NCI-H1436 (cell line): ENCODE data around the gene H2BK1.
A peak's percentile ranks its signal among the peaks of the same experiment; 100 is the strongest.

Source experiments
- DNase-seq: peaks from one replicate; lab custom pipeline; 2025; lab: John Stamatoyannopoulos, UW

Gene H2BK1

DNA sequence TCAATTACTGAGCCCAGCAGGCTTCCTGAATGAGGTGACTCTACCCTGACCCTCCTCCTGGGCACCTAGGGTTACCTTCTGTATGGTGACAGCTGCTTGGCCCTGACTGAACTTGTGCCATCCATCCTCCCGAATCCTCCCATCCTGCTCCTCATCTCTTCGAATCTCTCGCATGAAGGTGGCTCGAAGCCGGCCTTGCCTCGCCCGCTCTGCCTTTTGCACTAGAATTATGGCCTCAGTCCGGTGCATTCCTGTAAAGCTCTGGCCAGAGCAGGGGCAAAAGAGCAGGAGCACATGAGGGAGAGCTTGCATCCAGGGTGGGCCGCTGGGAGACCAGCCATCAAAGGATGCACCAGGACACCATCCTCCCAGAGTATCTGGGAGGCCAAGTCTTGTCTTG, 7.5 kb downstream of the H2BK1 start:
- no peak for DNase-seq

DNA sequence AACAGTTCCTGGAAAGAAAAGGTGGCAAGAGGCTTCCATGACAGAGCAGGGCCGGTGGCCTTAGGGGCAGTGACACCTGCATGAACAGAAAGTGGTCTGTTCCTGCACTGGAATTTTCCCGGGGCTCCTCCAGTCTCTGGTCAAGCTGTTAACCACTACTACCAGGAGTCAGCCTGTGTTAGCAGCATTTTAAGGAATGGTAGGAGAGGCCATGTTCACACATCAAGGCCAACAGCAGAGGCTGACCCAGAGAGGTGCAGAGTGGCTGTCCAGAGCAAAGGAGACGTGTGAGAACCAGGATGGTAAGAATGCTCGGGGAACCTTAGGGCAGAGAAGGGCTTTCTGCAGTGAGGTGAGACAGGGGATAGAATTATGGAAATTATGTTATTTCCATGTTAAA, 8.5 kb downstream of the H2BK1 start:
- no peak for DNase-seq

DNA sequence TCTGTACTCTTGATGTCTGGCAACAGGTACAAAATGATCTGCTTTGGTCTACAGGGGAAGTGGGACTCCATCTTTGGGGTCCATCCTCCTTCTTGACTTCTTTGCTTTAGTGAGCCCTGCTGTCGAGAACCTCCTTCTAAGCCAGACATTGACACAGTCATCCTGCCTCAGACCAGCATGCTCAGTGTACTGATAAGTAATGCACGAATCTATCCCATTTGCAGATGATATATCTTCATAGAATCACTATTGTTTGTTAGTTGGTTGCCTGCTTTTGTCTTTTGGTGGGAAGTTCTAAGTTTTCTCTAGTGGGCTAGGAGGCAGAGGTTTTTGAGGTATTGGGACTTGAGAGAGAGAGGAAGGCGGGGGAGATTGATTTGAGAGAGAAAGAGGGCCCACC, 8.9 kb downstream of the H2BK1 start:
- no peak for DNase-seq

DNA sequence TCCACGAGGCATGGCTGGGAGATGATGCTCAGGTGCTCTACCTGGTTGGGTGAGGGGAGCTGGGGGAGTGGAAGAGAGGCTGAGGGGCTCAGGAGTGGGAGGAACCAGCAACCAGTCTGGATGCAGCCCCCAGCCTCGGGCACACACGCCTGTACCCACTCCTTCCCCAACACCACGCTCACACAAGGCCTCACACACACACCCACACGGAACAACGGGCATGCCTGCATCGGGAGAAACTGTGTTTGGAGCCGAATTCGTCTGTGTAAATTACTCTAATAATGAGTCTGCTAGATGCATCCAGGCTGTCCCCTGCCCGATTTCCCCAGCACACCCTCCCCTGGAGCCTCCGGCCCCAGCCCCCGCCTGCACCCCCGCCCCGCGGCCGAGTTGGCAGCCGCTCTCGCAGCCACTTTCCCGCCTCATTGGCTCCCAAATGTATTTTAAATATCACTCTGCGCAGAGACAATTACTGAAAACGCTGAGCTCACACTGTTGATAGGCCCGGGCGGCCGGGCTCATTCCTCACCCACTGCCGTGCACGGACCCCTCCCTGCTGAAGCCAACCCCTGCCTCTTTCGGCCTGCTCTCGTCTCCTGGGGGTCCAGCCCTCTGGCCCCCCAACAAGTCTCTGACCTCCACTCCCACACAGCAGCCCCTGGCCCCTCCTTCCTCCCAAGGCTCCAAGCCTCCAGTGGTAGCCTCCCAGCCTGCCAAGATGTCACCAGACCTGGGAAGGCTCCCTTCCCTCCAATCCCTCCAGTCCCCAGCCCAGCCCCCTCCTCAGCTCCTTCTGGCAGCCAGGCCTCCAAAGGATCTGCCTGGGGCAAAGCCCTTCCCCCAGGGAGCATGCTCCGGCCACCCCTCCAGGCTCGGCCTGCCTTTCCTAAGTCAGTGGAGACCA, 11.1 kb downstream of the H2BK1 start:
- DNase-seq: peak; percentile 58

DNA sequence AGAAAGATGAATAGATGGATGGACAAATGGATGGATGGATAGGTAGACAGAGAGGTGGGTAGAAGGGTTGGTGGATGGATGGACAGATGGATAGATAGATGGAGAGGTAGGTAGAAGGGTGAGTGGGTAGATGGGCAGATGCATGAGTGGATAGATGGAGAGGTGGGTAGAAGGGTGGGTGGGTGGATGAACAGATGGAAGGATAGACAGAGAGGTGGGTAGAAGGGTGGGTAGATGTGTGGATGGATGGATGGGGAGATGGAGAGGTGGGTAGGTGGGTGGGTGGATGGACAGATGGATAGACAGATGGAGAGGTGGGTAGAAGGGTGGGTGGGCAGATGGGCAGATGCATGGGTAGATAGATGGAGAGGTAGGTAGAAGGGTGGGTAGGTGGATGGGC, 12.4 kb downstream of the H2BK1 start:
- no peak for DNase-seq

DNA sequence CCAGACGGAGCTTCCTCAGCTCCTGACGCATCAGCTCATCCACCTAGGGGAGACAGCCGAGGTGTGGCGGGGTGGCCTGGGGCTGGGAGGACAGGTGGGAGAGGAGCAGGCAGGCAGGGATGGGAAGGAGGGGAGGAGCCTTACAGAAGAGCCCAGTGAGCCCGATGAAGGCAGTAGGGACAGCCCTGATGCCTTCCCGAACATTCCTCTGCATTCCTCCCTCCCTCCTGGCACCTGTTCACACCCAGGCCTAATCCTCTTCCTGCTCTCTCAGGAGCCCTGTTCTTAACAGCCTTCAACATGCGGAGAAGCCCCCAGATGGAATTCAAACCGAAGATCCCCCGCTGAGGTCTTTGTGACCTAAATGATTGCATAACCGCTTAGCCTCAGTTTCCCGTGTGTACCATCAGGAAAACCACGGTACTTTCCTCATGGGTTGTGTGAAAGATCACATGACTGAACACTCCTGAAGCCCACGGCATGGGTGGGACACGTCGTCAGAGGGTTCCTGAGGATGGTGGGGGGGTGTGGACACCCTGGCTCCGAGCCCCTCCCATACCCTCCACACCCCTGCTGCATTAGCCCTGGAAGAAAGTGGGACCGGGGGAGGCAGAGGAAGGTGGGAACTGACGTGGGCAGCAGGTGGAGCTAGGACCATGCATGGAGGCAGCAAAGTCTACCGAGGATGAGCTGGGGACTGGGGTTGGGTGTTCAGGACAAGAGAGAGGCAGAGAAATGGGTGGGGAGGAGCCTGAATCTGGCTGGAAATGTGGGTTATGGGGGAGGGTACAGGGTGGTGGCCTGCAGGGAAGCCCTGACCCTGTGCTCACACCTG, 14.5 kb downstream of the H2BK1 start:
- no peak for DNase-seq

DNA sequence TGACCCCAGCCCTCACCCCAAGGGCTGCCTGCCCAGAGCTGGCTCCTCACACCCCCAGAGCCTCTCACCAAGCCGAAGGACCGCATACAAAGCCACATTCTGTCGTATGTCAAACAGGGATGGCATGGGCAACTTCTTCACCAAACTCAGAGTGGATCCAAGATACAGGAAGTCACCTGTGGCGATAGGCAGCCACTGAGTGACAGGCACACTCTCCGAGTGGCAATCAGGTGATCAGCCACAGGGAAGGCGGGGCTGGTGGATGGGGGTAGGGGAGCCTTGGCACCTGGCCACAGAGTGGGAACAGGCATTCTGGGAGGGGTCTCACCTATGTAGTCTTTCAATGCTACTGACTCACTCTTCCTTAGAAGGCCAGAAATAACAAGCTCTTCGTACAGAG, 16.1 kb downstream of the H2BK1 start:
- no peak for DNase-seq

DNA sequence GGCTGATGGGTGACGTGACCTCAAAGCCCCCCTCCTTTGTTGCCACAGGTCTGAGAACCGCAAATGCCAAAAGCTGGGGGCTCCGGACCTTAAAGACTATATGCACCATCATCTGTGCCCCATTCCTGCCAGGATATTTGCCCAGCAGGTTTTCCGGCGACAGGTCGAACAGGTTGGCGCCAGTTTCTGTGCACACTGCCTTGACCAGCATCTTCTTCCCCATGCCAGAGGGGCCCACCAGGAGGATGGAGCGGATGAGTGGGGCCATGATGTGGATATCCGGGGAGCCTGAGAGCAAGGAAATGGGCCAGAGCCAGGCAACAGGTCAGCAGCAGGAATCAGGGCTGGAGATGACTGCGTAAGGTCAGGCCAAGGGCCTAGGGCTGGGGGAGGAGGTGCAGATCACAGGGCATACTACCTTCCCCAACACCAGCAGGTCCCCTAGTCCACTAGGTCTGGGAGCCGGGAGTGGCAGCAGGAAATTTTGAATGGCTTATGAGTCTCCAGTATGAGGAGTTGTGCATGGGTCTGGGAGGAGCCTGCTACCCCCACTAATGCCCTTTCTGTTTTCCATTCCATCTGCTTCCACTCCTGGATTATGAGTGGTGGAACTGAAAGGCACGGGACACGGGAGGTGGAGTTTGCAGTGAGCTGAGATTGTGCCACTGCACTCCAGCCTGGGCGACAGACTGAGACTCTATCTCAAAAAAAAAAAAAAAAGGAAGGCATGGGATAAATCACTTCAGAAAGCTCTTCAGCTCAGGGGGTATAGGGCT, 16.9 kb downstream of the H2BK1 start:
- no peak for DNase-seq

DNA sequence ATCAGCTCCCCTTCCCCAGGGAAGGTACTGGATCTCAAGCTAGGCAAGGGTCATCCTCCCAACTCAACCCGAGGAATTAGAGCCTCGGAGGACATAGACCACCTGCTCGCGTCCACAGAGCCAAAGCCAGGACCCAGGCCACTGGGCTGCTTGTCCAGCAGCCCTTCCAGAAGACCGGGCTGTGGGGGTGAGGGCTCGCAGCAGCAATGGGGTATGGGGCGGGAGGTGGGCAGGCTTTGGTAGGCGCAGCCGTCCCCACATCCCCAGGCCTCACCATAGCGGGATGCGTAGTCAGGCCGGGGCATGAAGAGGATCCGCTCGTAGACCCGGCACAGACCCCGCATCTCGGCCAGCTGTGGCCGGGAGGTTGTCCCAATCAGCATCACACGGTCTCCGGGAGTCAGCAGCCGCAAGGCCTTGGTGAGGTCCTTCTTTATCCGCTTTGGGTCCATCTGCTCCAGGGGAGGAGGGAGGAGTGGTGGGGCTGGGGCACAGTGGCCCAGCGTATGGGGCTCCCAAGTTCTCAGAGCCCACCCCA, 18.2 kb downstream of the H2BK1 start:
- DNase-seq: no peak

DNA sequence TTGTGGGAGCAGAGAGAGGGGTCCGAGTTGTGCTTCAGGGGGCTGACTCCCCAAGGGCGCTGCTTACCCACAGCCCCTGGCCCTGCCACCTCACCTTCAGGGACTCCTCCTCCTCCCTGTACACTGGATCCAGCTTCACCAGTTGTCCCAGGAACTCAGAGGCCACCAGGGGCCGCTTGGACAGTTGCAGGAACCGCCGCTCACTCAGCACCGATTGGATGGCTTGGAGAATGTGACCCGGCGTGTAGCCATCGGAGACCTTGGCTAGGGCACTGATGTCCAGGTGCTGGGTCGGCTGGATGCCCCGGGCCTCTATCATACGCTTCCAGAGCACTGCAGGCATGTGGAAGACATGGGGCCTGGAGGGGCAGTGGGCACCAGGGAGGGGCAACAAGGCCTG, 18.7 kb downstream of the H2BK1 start:
- no peak for DNase-seq

DNA sequence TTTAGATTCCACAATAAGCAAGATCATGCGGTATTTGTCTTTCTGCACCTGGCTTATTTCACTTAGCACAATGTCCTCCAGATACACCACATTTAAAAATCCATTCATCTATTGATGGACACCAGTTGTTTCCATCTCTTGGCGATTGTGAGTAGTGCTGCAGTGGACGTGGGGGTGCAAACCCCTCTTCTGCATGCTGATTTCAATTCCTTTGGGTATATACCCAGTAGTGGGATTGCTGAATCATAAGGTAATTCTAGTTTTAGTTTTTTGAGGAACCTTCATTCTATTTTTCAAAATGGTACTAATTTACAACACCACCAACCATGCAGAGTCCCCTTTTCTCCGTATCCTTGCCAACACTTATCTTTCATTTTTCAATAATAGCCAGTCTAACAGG, 21.2 kb downstream of the H2BK1 start:
- DNase-seq: no peak

DNA sequence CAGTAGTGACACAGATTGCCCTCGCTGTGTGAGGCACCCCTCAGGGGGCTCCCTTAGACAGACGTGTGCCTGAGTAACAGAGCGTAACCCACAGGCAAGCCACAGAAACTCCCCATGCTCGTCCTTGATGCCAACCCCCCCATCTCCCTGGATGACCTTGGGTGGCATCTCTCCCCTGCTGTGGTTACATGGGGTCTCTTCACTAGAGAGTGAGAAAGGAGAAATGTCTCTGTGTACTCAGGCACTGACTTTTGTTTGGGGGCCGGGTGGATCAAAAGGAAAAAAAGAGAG, 22.1 kb downstream of the H2BK1 start:
- no peak for DNase-seq

DNA sequence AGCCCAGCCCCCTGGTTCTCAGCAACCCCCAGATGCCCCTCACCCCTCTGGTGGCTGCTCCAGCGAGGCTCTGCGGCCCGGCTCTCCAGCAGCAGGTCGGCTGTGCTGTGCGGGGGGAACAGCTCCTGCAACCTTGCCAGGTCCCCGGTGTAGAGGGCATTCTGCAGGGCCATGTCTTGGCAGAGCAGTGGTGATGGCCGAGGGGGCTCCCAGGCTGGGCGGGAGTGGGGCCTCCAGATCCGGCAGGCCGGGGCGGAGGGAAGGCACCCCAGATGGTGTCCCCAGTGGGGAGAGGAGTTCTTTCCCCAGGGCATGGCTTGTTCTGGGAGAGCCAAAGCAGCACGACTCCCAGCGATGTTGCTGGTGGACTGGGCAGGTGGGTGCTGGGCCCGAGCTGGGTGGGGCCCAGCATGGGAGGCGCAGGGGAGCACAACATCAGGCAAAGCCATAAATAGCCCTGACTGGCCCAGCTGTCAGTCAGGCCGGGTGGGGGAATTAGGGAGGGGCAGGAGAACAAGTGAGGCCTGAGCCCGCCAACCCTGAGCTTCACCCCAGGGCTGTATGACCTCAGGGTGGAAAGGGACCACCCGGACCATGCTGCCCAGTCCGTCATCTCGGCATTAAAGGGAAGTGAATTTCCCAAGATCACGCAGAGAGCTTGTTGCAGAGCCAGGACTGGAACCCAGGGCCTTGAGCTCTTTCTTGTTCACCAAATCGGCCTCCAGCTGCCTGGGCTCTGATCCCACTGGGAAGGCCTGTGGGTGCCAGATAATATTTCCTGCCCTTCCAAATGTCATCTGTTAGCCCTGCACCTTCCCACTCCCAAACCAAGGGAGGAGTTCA, 22.7 kb downstream of the H2BK1 start:
- no peak for DNase-seq

DNA sequence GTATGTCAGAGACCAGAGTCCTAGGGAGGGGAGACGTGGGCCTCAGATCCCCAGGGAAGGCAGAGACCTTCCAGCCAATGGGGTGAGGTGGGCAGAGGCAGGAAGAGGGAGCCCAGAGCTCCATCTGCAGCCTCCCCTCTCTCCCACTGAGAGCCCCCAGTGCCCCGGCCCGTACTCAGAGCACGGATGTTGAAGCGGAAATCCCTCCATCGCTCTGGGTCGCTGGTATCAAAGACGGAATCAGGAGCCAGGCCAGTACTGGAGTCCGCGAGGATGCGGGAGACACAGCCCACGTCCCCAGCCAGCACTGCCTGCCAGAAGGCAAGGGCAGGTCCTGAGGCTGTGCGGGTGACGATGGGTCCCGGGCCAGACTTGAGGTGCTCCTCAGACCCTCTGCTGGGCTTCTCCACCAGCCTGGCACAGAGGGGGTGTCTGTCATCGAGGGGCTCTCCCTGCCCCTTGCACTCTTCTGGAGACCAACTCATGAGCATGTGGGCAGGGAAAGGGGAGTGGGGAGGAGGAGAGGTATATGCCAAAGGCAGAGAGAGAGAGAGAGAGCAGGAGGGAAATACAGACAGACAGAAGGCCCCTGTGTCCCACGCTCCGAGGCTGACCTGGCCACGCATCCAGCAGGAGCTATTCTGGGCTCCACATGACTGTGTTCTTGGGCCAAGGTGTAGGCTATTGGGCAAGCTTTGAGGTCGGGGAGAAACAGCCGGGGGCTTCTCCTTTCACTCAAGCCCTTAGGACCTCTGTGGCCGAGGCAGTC, 23.5 kb downstream of the H2BK1 start, which contains the start of gene ASB10:
Gene ASB10 (minus strand): TSS at position 611 of the 769 bp plus-strand sequence. CDS start 120 bp downstream, at position 491.
- DNase-seq: no peak

DNA sequence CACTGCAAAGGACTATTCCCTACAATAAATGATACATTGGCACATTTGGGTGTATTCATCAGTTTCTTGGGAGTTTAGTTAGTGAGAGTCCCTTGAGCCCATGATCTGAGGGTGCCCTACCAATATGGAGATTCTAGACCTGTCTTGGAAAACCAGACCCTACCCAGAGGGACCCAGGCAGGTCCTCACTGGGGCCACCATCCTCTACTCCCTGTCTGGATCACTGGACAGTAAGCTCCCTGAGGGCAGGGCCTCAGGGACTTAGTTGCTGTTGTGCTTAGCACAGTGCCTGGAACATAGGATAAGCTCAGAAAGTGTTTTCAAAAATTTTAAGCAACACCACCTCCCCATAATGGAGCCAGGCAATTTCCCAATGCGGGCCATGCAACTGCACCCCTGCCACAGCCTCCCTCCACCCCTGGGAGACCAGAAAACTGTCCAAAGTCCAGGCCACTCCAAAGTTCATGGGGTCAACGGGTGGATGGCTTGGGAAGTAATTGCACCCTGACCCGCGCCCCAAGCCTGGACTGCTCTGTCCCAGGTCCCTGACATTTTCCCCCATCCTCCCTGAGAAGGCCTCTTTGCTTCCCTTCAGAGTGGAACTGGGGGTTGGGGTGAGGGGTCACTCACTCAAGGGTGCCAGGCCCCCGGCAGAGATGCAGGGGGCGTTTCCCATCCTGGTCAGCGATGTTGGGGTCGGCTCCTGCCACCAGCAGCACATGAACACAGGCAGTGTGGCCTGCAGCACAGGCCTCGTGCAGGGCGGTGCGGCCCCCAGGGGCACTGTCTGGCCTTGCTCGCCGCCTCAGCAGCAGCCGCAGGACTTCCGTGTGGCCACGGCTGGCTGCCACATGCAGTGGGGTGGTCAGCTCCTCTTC, 24.3 kb downstream of the H2BK1 start:
- no peak for DNase-seq

DNA sequence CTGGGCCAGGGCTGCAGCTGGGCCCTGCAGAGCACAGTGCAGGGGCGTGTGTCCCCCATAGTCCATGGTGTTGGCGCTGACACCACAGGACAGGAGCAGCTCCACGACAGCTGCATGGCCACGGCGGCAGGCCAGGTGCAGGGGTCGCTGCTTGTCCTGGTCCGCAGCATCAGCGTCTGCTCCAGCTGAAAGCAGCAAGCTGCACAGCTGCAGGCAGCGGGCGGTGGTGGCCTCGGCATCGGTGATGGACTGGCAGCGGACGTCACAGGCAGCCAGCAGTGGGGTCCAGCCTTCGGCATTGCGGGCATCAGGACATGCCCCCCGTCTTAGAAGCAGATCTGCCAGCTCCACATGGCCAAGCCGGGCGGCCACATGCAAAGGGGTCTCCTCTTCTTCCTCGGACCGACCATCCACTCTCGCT, 29.3 kb downstream of the H2BK1 start:
- no peak for DNase-seq

DNA sequence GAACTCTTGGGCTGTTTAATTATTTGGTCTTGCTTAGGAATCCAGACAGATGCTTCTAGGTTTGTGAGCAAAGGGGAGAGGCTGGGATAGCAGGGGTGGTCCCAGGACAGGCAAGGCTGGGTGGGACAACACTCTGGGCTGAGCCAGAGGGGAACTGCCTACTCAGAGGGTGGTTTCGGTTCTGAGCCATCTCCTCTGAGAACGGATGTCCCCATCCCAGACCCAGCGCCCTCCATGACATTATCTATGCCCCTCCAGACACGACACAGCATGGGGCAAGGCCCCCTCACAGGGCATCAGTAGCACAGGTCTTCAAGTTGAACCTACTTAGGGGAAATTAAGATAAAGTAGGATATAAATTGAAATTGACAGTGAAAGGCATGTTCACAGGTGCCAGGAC, 30.3 kb downstream of the H2BK1 start:
- DNase-seq: no peak

DNA sequence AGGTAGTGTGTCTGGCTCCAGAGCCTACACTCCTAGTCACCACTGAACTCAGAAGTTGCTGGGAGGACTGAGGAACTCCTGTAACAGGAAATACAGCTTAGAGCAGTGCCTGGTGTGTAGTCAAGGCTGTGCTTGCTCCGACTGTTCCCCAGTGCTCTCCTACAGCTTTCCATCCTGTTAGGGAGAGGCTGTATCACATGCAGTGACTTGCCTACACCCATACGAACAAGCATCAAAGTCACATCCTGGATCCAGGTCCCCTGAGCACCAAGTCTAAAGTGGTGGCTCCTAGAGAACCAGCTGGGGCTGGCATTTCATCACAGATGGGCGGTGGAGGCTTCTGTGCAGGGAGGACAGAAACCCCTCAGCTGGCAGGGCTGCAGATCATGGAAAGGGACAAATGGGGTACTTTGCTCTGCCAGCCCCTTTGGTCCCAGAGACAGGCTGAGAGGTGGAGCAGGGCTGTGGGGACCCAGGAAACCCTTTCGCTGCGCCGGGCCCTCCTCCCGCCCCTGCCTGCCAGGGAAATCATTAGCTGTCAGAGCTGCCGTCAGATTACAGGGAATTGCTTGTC, 30.9 kb downstream of the H2BK1 start:
- no peak for DNase-seq

DNA sequence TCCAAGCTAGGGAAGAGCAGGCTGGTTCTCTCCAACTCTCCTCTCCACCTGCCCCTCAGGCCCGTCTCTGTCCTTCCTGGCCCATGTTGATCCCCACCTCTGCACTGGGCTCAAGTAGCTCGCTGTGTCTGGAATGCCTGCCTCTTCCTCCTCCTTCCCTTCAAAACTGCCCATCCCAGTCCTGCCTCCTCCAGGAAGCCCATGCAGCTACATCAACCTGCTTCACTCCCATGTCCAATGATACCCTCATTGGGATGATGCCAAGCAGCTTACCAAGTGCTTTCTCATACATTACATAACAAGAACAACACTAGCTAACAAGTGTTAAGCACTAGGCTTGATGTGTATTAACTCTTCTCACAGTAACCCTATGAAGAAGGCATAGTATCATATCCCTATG, 31.5 kb downstream of the H2BK1 start:
- no peak for DNase-seq
